HG02870 (cell line): ENCODE measurements around the gene ABTB1.

ENCODE experiments used
- ATAC-seq: cut with Tn5 transposase; IDR thresholded peaks from one replicate; pipeline ENCODE4 v1.9.1; 2021; ENCODE audit warnings: mild to moderate bottlenecking, moderate library complexity; ENCODE audit not compliant: unreplicated experiment

Gene ABTB1

GRCh38 chr3:127672429-127673190, at the start of gene ABTB1:
TSS of gene ABTB1 (plus strand) at chr3:127672952. CDS start at chr3:127673026, 74 bp downstream.
- ATAC-seq: peak; percentile 57

GRCh38 chr3:127624063-127624462, 48.7 kb upstream of the ABTB1 start:
- no peak for ATAC-seq

- ATAC-seq: no peak
Measured at GRCh38 chr3:127625821-127626220, 46.9 kb upstream of the ABTB1 start.

GRCh38 chr3:127628426-127628787, 44.3 kb upstream of the ABTB1 start:
- ATAC-seq: no peak

- ATAC-seq: peak; percentile 58
Measured at GRCh38 chr3:127628788-127629466, 43.8 kb upstream of the ABTB1 start, which contains the start of gene PODXL2. TSS of gene PODXL2 (plus strand) at chr3:127629185. CDS start at chr3:127629220, 35 bp downstream.

- ATAC-seq: no peak
Measured at GRCh38 chr3:127629467-127630403, 43.0 kb upstream of the ABTB1 start.

GRCh38 chr3:127630811-127631714, 41.7 kb upstream of the ABTB1 start:
- no peak for ATAC-seq

GRCh38 chr3:127632035-127632820, 40.5 kb upstream of the ABTB1 start:
- no peak for ATAC-seq

- ATAC-seq: no peak
Measured at GRCh38 chr3:127634653-127635052, 38.1 kb upstream of the ABTB1 start.

- no peak for ATAC-seq
Measured at GRCh38 chr3:127637546-127637945, 35.2 kb upstream of the ABTB1 start.

- no peak for ATAC-seq
Measured at GRCh38 chr3:127637971-127638370, 34.8 kb upstream of the ABTB1 start.

- ATAC-seq: no peak
Measured at GRCh38 chr3:127639173-127640041, 33.3 kb upstream of the ABTB1 start.

- no peak for ATAC-seq
Measured at GRCh38 chr3:127640042-127640355, 32.8 kb upstream of the ABTB1 start.

GRCh38 chr3:127644641-127645370, 27.9 kb upstream of the ABTB1 start:
- no peak for ATAC-seq

- ATAC-seq: no peak
Measured at GRCh38 chr3:127645371-127646015, 27.3 kb upstream of the ABTB1 start.

- ATAC-seq: no peak
Measured at GRCh38 chr3:127646501-127647046, 26.2 kb upstream of the ABTB1 start.

GRCh38 chr3:127647166-127647844, 25.4 kb upstream of the ABTB1 start:
- ATAC-seq: no peak
